Measurements from ENCODE around the gene TTN. TPM values are rescaled to one million over a fixed set of nuclear protein-coding genes. Genes with fewer than 3 reads are reported as not detected.

TTN gene
- total RNA-seq, 1 donor from 2014 or later: 1.3 TPM

DNA sequence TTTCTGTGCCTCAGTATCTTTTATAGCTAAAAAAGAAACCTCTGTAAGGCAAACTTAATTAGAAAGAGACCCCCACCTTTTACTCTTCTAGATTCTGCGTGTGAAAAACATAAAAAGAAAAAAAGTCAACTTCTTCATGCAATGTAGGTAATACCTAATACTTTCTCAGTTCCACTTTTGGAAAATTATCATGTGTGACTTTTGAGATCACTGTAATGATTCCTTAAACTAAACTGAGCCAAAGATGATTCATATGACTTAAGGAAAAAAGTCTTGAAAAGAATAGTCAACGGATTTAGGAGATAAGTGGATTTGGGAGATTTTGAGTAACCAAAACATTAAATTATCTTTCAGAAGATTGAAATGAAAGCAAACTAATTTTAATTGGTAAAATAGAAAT, 278.0 kb downstream of the TTN start:
- no peak for TF ChIP-seq CTCF (IDR thresholded peaks at IDR 0.05)
- no peak for TF ChIP-seq EZH2 (IDR thresholded peaks at IDR 0.05)
- TF ChIP-seq EZH2phosphoT487 (IDR thresholded peaks at IDR 0.05): no peak
- H3K4me3 ChIP-seq: no peak overlapping the region
- H3K27me3 Mint-ChIP-seq (ENCODE audit: insufficient read depth, low read depth): no peaks in the 10 kb centered on the region
- no peak for DNase-seq (ENCODE audit: low spot score)
- H3K4me1 ChIP-seq: peaks cover 3% of the 10 kb centered on the region
- no peak overlapping the region for H2AFZ ChIP-seq (replicated peaks)
- no peak overlapping the region for H3K27ac Mint-ChIP-seq
- no peaks in the 10 kb centered on the region for H3K9me3 ChIP-seq (ENCODE audit: low read depth)
- H3F3A ChIP-seq (ENCODE audit: low read depth): no peaks in the 10 kb centered on the region
- H3K79me2 ChIP-seq (ENCODE audit: low read depth): peaks cover 89% of the 10 kb centered on the region
- no peak overlapping the region for H3K4me2 ChIP-seq
- H3K9ac ChIP-seq: no peak overlapping the region
- no peaks in the 10 kb centered on the region for H3K9me3 Mint-ChIP-seq
- H3K36me3 ChIP-seq: no peaks in the 10 kb centered on the region
- H3K4me3 Mint-ChIP-seq: no peak overlapping the region
- H3K27me3 ChIP-seq: no peaks in the 10 kb centered on the region
- H3K4me1 Mint-ChIP-seq: peaks cover 3% of the 10 kb centered on the region
- H3K36me3 Mint-ChIP-seq: peaks cover 42% of the 10 kb centered on the region
- no peak overlapping the region for H3K27ac ChIP-seq
- H4K20me1 ChIP-seq (ENCODE audit: low read depth): peaks cover 13% of the 10 kb centered on the region

- Histone ChIP-seq H3K36me3 (no peaks in the 10 kb centered on the region), H3K4me2 (no peak overlapping the region), H3K79me2 (ENCODE audit: low read depth) (peaks cover 95% of the 10 kb centered on the region), H3K9ac (no peak overlapping the region), H3K27ac (no peak overlapping the region), H4K20me1 (ENCODE audit: low read depth) (peaks cover 13% of the 10 kb centered on the region), H3K9me3 (ENCODE audit: low read depth) (no peaks in the 10 kb centered on the region), H3F3A (ENCODE audit: low read depth) (no peaks in the 10 kb centered on the region), H2AFZ (replicated peaks) (no peak overlapping the region), H3K4me3 (no peak overlapping the region), H3K27me3 (no peaks in the 10 kb centered on the region), H3K4me1 (peaks cover 5% of the 10 kb centered on the region)
- H3K9me3 Mint-ChIP-seq: no peaks in the 10 kb centered on the region
- H3K36me3 Mint-ChIP-seq: peaks cover 37% of the 10 kb centered on the region
- no peak overlapping the region for H3K27ac Mint-ChIP-seq
- H3K4me1 Mint-ChIP-seq: peaks cover 8% of the 10 kb centered on the region
- DNase-seq (ENCODE audit: low spot score): no peak
- H3K4me3 Mint-ChIP-seq: no peak overlapping the region
- TF ChIP-seq EZH2 (IDR thresholded peaks at IDR 0.05) (no peak), CTCF (IDR thresholded peaks at IDR 0.05) (no peak), EZH2phosphoT487 (IDR thresholded peaks at IDR 0.05) (no peak)
- no peaks in the 10 kb centered on the region for H3K27me3 Mint-ChIP-seq (ENCODE audit: insufficient read depth, low read depth)
Measured at GRCh38 chr2:178528647-178529046, 278.6 kb downstream of the TTN start.

- Mint-ChIP-seq H3K27ac (no peak overlapping the region), H3K36me3 (peaks cover 31% of the 10 kb centered on the region), H3K27me3 (ENCODE audit: insufficient read depth, low read depth) (no peaks in the 10 kb centered on the region), H3K4me1 (peaks cover 11% of the 10 kb centered on the region), H3K4me3 (no peak overlapping the region), H3K9me3 (peaks cover 4% of the 10 kb centered on the region)
- H3K9me3 ChIP-seq (ENCODE audit: low read depth): no peaks in the 10 kb centered on the region
- no peak overlapping the region for H3K9ac ChIP-seq
- peaks cover 5% of the 10 kb centered on the region for H3K4me1 ChIP-seq
- H3K4me2 ChIP-seq: no peak overlapping the region
- H3K27me3 ChIP-seq: no peaks in the 10 kb centered on the region
- no peak overlapping the region for H3K4me3 ChIP-seq
- H3K27ac ChIP-seq: no peak overlapping the region
- no peak overlapping the region for H2AFZ ChIP-seq (replicated peaks)
- H4K20me1 ChIP-seq (ENCODE audit: low read depth): peaks cover 13% of the 10 kb centered on the region
- DNase-seq (ENCODE audit: low spot score): no peak
- H3K36me3 ChIP-seq: no peaks in the 10 kb centered on the region
- no peaks in the 10 kb centered on the region for H3F3A ChIP-seq (ENCODE audit: low read depth)
- no peak for TF ChIP-seq CTCF (IDR thresholded peaks at IDR 0.05)
- no peak for TF ChIP-seq EZH2phosphoT487 (IDR thresholded peaks at IDR 0.05)
- TF ChIP-seq EZH2 (IDR thresholded peaks at IDR 0.05): no peak
- H3K79me2 ChIP-seq (ENCODE audit: low read depth): peaks cover 91% of the 10 kb centered on the region
Measured at GRCh38 chr2:178527592-178527991, 279.6 kb downstream of the TTN start.
